Thyroid gland (tissue), 4 donors: ENCODE data around the gene MYO18B.

Experiments used
- POLR2A ChIP-seq, 2 donors: fragments of 450-650 bp; IDR thresholded peaks; one replicate each; pipeline ENCODE4 v1.6.1; 2017; ENCODE audit warnings: antibody characterized with exemption in 2 of 2, mild to moderate bottlenecking in 2 of 2, moderate library complexity in 1 of 2
- TF ChIP-seq, protein P1 (sequence below), 6 experiments: fragments of 200-600 bp in 3 of 6; fragments of 450-650 bp in 3 of 6; sonication (generic) in 3 of 6; IDR thresholded peaks; one replicate each; pipeline ENCODE4 v1.5.1; 2016 to 2019; ENCODE audit warnings: antibody characterized with exemption in 6 of 6, mild to moderate bottlenecking in 2 of 6, inconsistent platforms in 1 of 6, moderate library complexity in 1 of 6

DNA sequence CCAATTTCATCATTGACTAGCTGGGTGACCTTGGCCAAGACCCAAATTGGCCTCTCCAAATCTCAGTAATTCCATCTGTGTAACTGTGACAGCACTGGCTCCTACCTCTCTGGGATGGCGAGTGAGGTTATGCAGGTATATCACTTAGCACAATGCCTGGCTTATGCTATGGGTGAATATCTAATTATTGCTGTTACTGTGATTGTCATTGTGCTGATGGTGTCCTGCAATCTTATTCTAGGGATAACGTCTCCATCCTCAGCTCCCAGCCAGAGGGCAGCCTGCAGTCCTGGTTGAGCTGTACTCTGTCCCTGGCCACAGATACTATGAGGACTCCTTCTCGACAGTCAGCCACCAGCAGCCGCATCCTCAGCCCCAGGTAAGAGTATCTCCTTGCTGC lies 262.5 kb downstream of the MYO18B start:
- no peak for TF ChIP-seq POLR2A (IDR thresholded peaks at IDR 0.05)
- TF ChIP-seq, protein P1, sequence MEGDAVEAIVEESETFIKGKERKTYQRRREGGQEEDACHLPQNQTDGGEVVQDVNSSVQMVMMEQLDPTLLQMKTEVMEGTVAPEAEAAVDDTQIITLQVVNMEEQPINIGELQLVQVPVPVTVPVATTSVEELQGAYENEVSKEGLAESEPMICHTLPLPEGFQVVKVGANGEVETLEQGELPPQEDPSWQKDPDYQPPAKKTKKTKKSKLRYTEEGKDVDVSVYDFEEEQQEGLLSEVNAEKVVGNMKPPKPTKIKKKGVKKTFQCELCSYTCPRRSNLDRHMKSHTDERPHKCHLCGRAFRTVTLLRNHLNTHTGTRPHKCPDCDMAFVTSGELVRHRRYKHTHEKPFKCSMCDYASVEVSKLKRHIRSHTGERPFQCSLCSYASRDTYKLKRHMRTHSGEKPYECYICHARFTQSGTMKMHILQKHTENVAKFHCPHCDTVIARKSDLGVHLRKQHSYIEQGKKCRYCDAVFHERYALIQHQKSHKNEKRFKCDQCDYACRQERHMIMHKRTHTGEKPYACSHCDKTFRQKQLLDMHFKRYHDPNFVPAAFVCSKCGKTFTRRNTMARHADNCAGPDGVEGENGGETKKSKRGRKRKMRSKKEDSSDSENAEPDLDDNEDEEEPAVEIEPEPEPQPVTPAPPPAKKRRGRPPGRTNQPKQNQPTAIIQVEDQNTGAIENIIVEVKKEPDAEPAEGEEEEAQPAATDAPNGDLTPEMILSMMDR (IDR thresholded peaks at IDR 0.05): no peak
